SU-DHL-6 (cell line): ENCODE results near the gene ETV3L.

ENCODE experiments used
- EZH2phosphoT487 ChIP-seq: fragments of 200-600 bp; sonication (generic), shearing (Covaris generic); conservative IDR thresholded peaks from 2 replicates; pipeline ENCODE4 v1.6.1; 2018; ENCODE audit warnings: mild to moderate bottlenecking, antibody characterized with exemption, low read length, moderate library complexity, mixed read lengths
- TF ChIP-seq, protein P1 (sequence below): fragments of 200-600 bp; sonication (generic); IDR thresholded peaks from one replicate; pipeline ENCODE4 v1.5.1; 2017; ENCODE audit warnings: antibody characterized with exemption, mild to moderate bottlenecking, low read length, moderate library complexity; ENCODE audit not compliant: insufficient read depth, poor library complexity, severe bottlenecking

DNA sequence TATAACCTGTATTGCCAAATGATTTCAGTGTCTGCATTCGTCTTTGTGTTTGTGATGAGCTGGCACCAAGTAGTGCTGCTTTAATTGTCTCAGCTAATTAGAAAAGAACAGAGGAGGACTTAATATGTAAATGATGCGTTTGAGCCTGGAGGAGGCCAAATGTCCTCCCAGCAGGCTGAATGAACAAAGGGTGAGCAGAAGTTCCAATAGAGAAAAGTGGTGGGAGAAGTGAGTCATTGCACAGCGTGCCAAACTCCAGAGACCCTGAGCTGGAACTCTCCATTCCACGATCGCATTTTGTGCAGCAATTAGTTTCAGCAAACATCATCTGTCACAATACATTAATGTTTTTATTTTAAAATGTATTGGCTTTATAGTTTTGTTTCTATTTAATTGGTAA is 17.9 kb downstream of the ETV3L start:
- TF ChIP-seq, protein P1, sequence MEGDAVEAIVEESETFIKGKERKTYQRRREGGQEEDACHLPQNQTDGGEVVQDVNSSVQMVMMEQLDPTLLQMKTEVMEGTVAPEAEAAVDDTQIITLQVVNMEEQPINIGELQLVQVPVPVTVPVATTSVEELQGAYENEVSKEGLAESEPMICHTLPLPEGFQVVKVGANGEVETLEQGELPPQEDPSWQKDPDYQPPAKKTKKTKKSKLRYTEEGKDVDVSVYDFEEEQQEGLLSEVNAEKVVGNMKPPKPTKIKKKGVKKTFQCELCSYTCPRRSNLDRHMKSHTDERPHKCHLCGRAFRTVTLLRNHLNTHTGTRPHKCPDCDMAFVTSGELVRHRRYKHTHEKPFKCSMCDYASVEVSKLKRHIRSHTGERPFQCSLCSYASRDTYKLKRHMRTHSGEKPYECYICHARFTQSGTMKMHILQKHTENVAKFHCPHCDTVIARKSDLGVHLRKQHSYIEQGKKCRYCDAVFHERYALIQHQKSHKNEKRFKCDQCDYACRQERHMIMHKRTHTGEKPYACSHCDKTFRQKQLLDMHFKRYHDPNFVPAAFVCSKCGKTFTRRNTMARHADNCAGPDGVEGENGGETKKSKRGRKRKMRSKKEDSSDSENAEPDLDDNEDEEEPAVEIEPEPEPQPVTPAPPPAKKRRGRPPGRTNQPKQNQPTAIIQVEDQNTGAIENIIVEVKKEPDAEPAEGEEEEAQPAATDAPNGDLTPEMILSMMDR, result no peak
- TF ChIP-seq EZH2phosphoT487, result no peak
